Cardiac muscle cell (in vitro differentiated cells and primary cell): ENCODE results near the gene BRD7. TPM values are rescaled to one million over a fixed set of nuclear protein-coding genes. Genes with fewer than 3 reads are reported as not detected.

Experiments used
- DNase-seq, 2 donors: peaks; one replicate each; pipeline versions ENCODE4 v3.0.0 to v3.0.0-alpha.2; 2010 to 2017; ENCODE audit warnings: low read depth in 1 of 2, low spot score in 1 of 2
- H3K27ac ChIP-seq: fragments of 200-600 bp; sonication (generic); 2 replicates; pipeline ENCODE4 v1.5.1; 2016
- H3K27me3 ChIP-seq: fragments of 200-600 bp; sonication (generic); 2 replicates; pipeline ENCODE4 v1.6.0; 2016; ENCODE audit warnings: control low read depth
- H3K36me3 ChIP-seq: fragments of 200-600 bp; sonication (generic); 2 replicates; pipeline ENCODE4 v1.5.1; 2016; ENCODE audit warnings: control low read depth
- H3K4me1 ChIP-seq: fragments of 200-600 bp; sonication (generic); 2 replicates; pipeline ENCODE4 v1.8.1; 2017; ENCODE audit warnings: low read depth, mild to moderate bottlenecking, mixed run types
- H3K4me3 ChIP-seq: fragments of 200-600 bp; sonication (generic); 2 replicates; pipeline ENCODE4 v1.5.1; 2016; ENCODE audit warnings: mild to moderate bottlenecking
- H3K9me3 ChIP-seq: fragments of 200-600 bp; sonication (generic); 2 replicates; pipeline ENCODE4 v1.5.1; 2017; ENCODE audit warnings: low read depth, mild to moderate bottlenecking, control low read depth
- polyA plus RNA-seq: library from polyadenylated mRNA; unstranded; fragments of >200 nt; fragmentation: Nextera tagmentation; extraction: Ambion mirVana; gene quantifications from 2 replicates; pipeline ENCODE4 v1.2.1, GENCODE V29; 2016
- total RNA-seq: library from RNA; depleted of rRNA; stranded (reverse); fragments of >200 nt; gene quantifications from 2 replicates; pipeline ENCODE4 v1.2.3, GENCODE V29; 2016
- TF ChIP-seq, protein P1 (sequence below): IDR thresholded peaks from 2 replicates; pipeline ENCODE4 v1.5.1; 2012; ENCODE audit warnings: low read depth, mild to moderate bottlenecking, low read length

Gene BRD7
- total and polyA plus RNA-seq, 2 experiments from 2014 or later, result 80.1 to 89.2 TPM

DNA sequence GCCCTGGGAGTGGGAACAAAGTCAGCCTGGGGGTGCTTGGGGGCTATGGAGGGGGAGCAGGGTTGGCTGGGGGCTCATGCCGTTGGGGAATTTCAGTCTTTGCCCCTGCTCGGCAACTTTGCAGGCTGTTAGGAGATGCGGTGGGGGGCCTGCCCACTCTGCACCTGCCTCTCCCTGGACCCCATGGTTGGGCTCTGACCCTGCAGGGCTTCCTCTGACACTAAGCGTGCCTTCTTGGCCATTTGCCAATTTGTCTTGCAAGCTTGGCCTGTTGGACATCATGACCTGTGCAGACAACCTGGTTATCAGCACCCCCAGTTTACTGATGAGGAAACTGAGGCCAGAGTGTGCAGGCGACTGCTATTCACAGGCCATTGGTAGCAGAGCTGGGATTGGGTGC lies 87.9 kb downstream of the BRD7 start:
- no peaks in the 10 kb centered on the region for H3K36me3 ChIP-seq
- no peak for DNase-seq

DNA sequence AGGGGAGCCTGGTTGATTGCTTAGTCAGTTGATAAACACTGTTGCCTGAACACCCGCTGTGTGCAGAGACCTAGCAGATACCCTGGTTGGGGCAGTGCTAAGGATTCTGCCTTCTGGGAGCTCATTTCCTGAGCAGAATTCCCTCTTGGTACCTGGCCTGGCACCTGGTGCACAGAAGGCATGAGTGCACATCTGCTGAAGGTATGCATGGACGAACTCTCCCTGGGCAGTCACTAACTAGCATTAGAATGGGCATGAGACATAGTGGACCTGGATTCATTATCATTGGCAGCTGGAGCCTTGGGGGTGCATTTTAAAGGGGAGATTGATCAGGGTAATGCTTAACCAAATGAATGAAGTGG lies 89.3 kb downstream of the BRD7 start:
- no peak overlapping the region for H3K4me3 ChIP-seq
- no peaks in the 10 kb centered on the region for H3K36me3 ChIP-seq
- no peak for DNase-seq
- no peaks in the 10 kb centered on the region for H3K27me3 ChIP-seq
- H3K9me3 ChIP-seq, result no peaks in the 10 kb centered on the region
- TF ChIP-seq, protein P1, sequence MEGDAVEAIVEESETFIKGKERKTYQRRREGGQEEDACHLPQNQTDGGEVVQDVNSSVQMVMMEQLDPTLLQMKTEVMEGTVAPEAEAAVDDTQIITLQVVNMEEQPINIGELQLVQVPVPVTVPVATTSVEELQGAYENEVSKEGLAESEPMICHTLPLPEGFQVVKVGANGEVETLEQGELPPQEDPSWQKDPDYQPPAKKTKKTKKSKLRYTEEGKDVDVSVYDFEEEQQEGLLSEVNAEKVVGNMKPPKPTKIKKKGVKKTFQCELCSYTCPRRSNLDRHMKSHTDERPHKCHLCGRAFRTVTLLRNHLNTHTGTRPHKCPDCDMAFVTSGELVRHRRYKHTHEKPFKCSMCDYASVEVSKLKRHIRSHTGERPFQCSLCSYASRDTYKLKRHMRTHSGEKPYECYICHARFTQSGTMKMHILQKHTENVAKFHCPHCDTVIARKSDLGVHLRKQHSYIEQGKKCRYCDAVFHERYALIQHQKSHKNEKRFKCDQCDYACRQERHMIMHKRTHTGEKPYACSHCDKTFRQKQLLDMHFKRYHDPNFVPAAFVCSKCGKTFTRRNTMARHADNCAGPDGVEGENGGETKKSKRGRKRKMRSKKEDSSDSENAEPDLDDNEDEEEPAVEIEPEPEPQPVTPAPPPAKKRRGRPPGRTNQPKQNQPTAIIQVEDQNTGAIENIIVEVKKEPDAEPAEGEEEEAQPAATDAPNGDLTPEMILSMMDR, result no peak
- no peaks in the 10 kb centered on the region for H3K4me1 ChIP-seq
- no peak overlapping the region for H3K27ac ChIP-seq

More for the DNA sequence above, 87.9 kb downstream of the BRD7 start:
- Histone ChIP-seq H3K27ac (no peak overlapping the region), H3K9me3 (no peaks in the 10 kb centered on the region), H3K4me1 (no peaks in the 10 kb centered on the region), H3K4me3 (no peak overlapping the region), H3K27me3 (no peaks in the 10 kb centered on the region)
- TF ChIP-seq, protein P1, result no peak

DNA sequence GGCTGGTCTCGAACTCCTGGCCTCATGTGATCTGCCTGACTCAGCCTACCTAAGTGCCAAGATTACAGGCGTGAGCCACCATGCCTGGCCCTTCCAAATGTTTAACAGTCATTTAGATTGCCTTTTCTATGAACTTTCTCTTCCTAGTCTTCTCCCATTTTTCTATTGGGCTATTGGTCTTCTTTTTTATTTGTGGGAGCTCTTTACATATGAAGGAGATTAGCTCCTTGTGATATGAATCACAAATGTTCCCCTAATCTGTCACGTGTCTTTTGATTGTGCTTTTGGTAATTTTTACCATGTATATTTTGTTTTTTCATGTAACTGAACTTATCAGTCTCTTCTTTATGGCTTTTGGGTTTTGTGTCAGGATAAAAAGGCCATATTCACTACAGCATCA lies 90.5 kb downstream of the BRD7 start:
- TF ChIP-seq, protein P1, result no peak
- Histone ChIP-seq H3K4me3 (no peak overlapping the region), H3K27ac (no peak overlapping the region), H3K4me1 (no peaks in the 10 kb centered on the region), H3K9me3 (no peaks in the 10 kb centered on the region), H3K36me3 (no peaks in the 10 kb centered on the region), H3K27me3 (no peaks in the 10 kb centered on the region)
- DNase-seq, result no peak

DNA sequence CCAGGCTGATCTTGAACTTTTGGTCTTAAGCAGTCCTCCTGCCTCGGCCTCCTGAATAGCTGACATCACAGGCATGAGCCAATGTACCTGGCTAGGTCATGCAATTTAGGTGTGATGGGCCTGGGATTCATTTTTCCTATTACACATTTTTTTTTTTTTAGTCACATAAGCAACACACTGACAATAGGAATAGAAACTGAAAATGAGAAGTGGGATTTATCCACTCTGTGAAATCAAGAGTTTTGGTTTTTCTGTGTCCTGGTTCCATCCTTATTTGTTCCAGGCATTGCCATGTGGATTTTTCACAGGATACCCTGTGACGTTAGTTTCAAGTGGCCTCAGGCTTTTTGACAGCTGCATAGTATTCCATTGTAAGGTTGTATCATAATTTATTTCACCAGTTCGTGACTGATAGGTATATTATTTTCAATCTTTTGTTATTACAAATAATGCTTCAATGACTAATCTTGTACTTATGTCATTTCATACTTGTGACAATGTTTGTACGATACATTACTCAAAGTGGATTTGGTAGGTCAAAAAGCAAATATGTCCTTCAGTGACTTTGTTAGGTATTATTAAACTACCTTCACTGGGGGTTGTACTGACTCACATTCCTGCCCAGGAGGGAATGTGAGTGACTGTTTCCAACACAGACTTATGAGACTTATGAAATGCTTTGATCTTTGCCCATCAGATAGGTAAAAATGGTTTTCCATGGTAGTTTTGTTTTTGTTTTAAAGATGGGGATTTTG lies 91.8 kb downstream of the BRD7 start:
- Histone ChIP-seq H3K36me3 (no peaks in the 10 kb centered on the region), H3K9me3 (no peaks in the 10 kb centered on the region), H3K27me3 (no peaks in the 10 kb centered on the region), H3K27ac (no peak overlapping the region), H3K4me1 (peaks cover 9% of the 10 kb centered on the region), H3K4me3 (no peak overlapping the region)
- no peak for DNase-seq
- TF ChIP-seq, protein P1, result no peak

DNA sequence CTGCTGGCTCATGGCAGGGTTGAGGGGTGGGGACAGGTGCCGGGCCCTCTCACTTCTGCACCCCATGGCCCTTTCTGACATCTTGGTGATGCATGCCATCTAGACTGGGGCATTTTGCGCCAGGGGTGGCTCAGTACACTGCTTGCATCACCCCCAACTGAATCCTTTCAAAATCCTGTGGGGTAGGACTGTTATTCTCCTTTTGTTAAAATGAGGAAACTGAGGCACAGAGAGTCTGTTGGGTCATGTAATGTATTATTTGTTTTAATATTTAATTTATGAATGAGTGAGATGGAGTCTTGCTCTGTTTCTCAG lies 92.5 kb downstream of the BRD7 start:
- Histone ChIP-seq H3K4me3 (no peak overlapping the region), H3K9me3 (no peaks in the 10 kb centered on the region), H3K36me3 (no peaks in the 10 kb centered on the region), H3K4me1 (peaks cover 10% of the 10 kb centered on the region), H3K27ac (no peak overlapping the region), H3K27me3 (no peaks in the 10 kb centered on the region)
- TF ChIP-seq, protein P1, result no peak
- DNase-seq, result no peak
